GM12873 (cell line): ENCODE data around the gene POMC.
A peak's percentile ranks its signal among the peaks of the same experiment; 100 is the strongest.

Source experiments
- CTCF ChIP-seq: IDR thresholded peaks from 2 replicates; pipeline ENCODE4 v1.5.1; 2012; ENCODE audit warnings: low read depth, mild to moderate bottlenecking, moderate library complexity, low read length, control low read depth; ENCODE audit not compliant: insufficient read depth; ENCODE audit errors: missing control alignments

Gene POMC

GRCh38 chr2:25161055-25161781 is 7.2 kb downstream of the POMC start:
- no peak for TF ChIP-seq CTCF

GRCh38 chr2:25160376-25160775 is 8.0 kb downstream of the POMC start:
- TF ChIP-seq CTCF = no peak

- TF ChIP-seq CTCF = peak; percentile 13
Measured at GRCh38 chr2:25159949-25160348, 8.4 kb downstream of the POMC start.

- no peak for TF ChIP-seq CTCF
Measured at GRCh38 chr2:25158096-25158852, 10.1 kb downstream of the POMC start.

GRCh38 chr2:25155401-25155800 is 13.0 kb downstream of the POMC start:
- TF ChIP-seq CTCF = no peak

GRCh38 chr2:25151718-25152117 is 16.7 kb downstream of the POMC start:
- TF ChIP-seq CTCF = no peak

GRCh38 chr2:25149646-25150045 is 18.7 kb downstream of the POMC start:
- no peak for TF ChIP-seq CTCF
